H9 (cell line): Measurements from ENCODE around the gene IGSF11. TPM values are rescaled to one million over a fixed set of nuclear protein-coding genes. Genes with fewer than 3 reads are reported as not detected.

Source experiments
- DNase-seq: peaks from one replicate; pipeline ENCODE4 v3.0.0-alpha.2; 2017
- H2AFZ ChIP-seq: one replicate; pipeline ENCODE4 v1.6.1; 2013; ENCODE audit warnings: mild to moderate bottlenecking, low read length, control low read depth, moderate library complexity
- H2AK5ac ChIP-seq: 2 replicates; pipeline ENCODE4 v1.6.1; 2013; ENCODE audit warnings: low read length, control low read depth, mixed read lengths; ENCODE audit not compliant: insufficient read length
- H2BK120ac ChIP-seq: one replicate; pipeline ENCODE4 v1.6.1; 2013; ENCODE audit warnings: low read depth, mild to moderate bottlenecking, low read length, control low read depth, inconsistent platforms; ENCODE audit not compliant: poor library complexity, severe bottlenecking
- H2BK12ac ChIP-seq: 2 replicates; pipeline ENCODE4 v1.6.1; 2013; ENCODE audit warnings: low read length, control low read depth, mixed read lengths, low read depth; ENCODE audit not compliant: insufficient read length
- H2BK15ac ChIP-seq: 2 replicates; pipeline ENCODE4 v1.6.1; 2013; ENCODE audit warnings: low read depth, low read length, control low read depth
- H2BK20ac ChIP-seq: one replicate; pipeline ENCODE4 v1.6.1; 2013; ENCODE audit warnings: low read depth, mild to moderate bottlenecking, low read length, control low read depth, inconsistent platforms; ENCODE audit not compliant: poor library complexity, severe bottlenecking
- H2BK5ac ChIP-seq: 2 replicates; pipeline ENCODE4 v1.6.1; 2013; ENCODE audit warnings: low read length, control low read depth, mixed read lengths; ENCODE audit not compliant: insufficient read length
- H3K14ac ChIP-seq: 2 replicates; pipeline ENCODE4 v1.6.1; 2013; ENCODE audit warnings: low read length, control low read depth; ENCODE audit not compliant: insufficient read depth
- H3K18ac ChIP-seq: 2 replicates; pipeline ENCODE4 v1.6.1; 2013; ENCODE audit warnings: low read depth, mild to moderate bottlenecking, mixed read lengths, low read length, control low read depth; ENCODE audit not compliant: insufficient read length
- H3K23ac ChIP-seq: 2 replicates; pipeline ENCODE4 v1.6.1; 2013; ENCODE audit warnings: low read length, control low read depth, mixed read lengths, low read depth; ENCODE audit not compliant: insufficient read length
- H3K23me2 ChIP-seq: 2 replicates; pipeline ENCODE4 v1.6.1; 2013; ENCODE audit warnings: low read depth, mild to moderate bottlenecking, mixed read lengths, low read length, control low read depth; ENCODE audit not compliant: insufficient read length, poor library complexity, severe bottlenecking
- H3K27ac ChIP-seq: 2 replicates; pipeline ENCODE4 v1.5.1; 2013; ENCODE audit warnings: low read length, control low read depth, mixed read lengths, low read depth; ENCODE audit not compliant: insufficient read length
- H3K27me3 ChIP-seq: 2 replicates; pipeline ENCODE4 v1.6.1; 2013; ENCODE audit warnings: low read length, control low read depth, inconsistent platforms; ENCODE audit not compliant: insufficient read depth
- H3K4ac ChIP-seq: 2 replicates; pipeline ENCODE4 v1.6.1; 2013; ENCODE audit warnings: low read depth, mild to moderate bottlenecking, control low read depth, inconsistent platforms, low read length, moderate library complexity
- H3K4me1 ChIP-seq: 2 replicates; pipeline ENCODE4 v1.6.1; 2013; ENCODE audit warnings: low read length, control low read depth, inconsistent platforms; ENCODE audit not compliant: insufficient read depth
- H3K4me2 ChIP-seq: 2 replicates; pipeline ENCODE4 v1.6.1; 2013; ENCODE audit warnings: low read length, control low read depth, mixed read lengths; ENCODE audit not compliant: insufficient read length, insufficient read depth
- H3K56ac ChIP-seq: 2 replicates; pipeline ENCODE4 v1.6.1; 2013; ENCODE audit warnings: low read depth, mild to moderate bottlenecking, mixed read lengths, low read length, control low read depth; ENCODE audit not compliant: insufficient read length
- H3K79me1 ChIP-seq: 2 replicates; pipeline ENCODE4 v1.6.1; 2013; ENCODE audit warnings: low read depth, mild to moderate bottlenecking, moderate library complexity, low read length, control low read depth, inconsistent platforms; ENCODE audit not compliant: insufficient read depth, poor library complexity, severe bottlenecking
- H3K79me2 ChIP-seq: 2 replicates; pipeline ENCODE4 v1.6.1; 2013; ENCODE audit warnings: low read length, control low read depth, inconsistent platforms; ENCODE audit not compliant: insufficient read depth
- H3K9ac ChIP-seq: 2 replicates; pipeline ENCODE4 v1.6.1; 2013; ENCODE audit warnings: low read length, control low read depth, mixed read lengths; ENCODE audit not compliant: insufficient read length; ENCODE audit errors: extremely low read depth
- H3K9me3 ChIP-seq: one replicate; pipeline ENCODE4 v1.6.1; 2013; ENCODE audit warnings: low read depth, low read length, inconsistent platforms; ENCODE audit not compliant: control insufficient read depth
- H3T11ph ChIP-seq: one replicate; pipeline ENCODE4 v1.6.1; 2013; ENCODE audit warnings: mild to moderate bottlenecking, low read length, control low read depth, inconsistent platforms
- H4K20me1 ChIP-seq: one replicate; pipeline ENCODE4 v1.6.1; 2013; ENCODE audit not compliant: control insufficient read depth, insufficient read length, insufficient read depth
- H4K5ac ChIP-seq: 2 replicates; pipeline ENCODE4 v1.6.1; 2013; ENCODE audit warnings: low read depth, mild to moderate bottlenecking, mixed read lengths, low read length, control low read depth; ENCODE audit not compliant: insufficient read length
- H4K8ac ChIP-seq: replicated peaks from 2 replicates; pipeline ENCODE4 v1.6.1; 2013; ENCODE audit warnings: low read length, control low read depth, mixed read lengths, low read depth; ENCODE audit not compliant: insufficient read length
- H4K91ac ChIP-seq: 2 replicates; pipeline ENCODE4 v1.6.1; 2013; ENCODE audit warnings: low read depth, mild to moderate bottlenecking, moderate library complexity, mixed read lengths, low read length, control low read depth; ENCODE audit not compliant: insufficient read length
- H3K27ac Mint-ChIP-seq, 3 experiments: 2 replicates in 2 of 3; 3 replicates in 1 of 3; pipeline ENCODE4 v1.8.0; 2020 to 2021; ENCODE audit warnings: mixed read lengths in 3 of 3, mild to moderate bottlenecking in 1 of 3, moderate library complexity in 1 of 3
- H3K27me3 Mint-ChIP-seq: 2 replicates; pipeline ENCODE4 v1.8.0; 2021; ENCODE audit warnings: low read depth, mild to moderate bottlenecking, moderate library complexity, mixed read lengths
- H3K36me3 Mint-ChIP-seq, 3 experiments: 2 replicates in 2 of 3; 3 replicates in 1 of 3; pipeline ENCODE4 v1.8.0; 2020 to 2021; ENCODE audit warnings: low read depth in 3 of 3, mixed read lengths in 3 of 3; ENCODE audit not compliant: insufficient read depth in 1 of 3
- H3K4me1 Mint-ChIP-seq, 2 experiments: 2 replicates each; pipeline ENCODE4 v1.8.0; 2020; ENCODE audit warnings: mixed read lengths in 2 of 2
- H3K4me3 Mint-ChIP-seq, 2 experiments: 2 replicates in 1 of 2; 3 replicates in 1 of 2; pipeline ENCODE4 v1.8.0; 2020 to 2021; ENCODE audit warnings: mild to moderate bottlenecking in 2 of 2, mixed read lengths in 2 of 2, moderate library complexity in 1 of 2
- H3K9me3 Mint-ChIP-seq, 2 experiments: 2 replicates in 1 of 2; 3 replicates in 1 of 2; pipeline ENCODE4 v1.8.0; 2020; ENCODE audit warnings: mild to moderate bottlenecking in 2 of 2, mixed read lengths in 2 of 2, moderate library complexity in 1 of 2
- CTCF ChIP-seq: fragments of 200-600 bp; sonication (generic); conservative IDR thresholded peaks from 3 replicates; pipeline ENCODE4 v1.8.0; 2021; ENCODE audit warnings: antibody characterized with exemption, mild to moderate bottlenecking
- WGBS: extraction: QIAGEN DNeasy Blood & Tissue Kit; methylation state at CpG from one replicate; pipeline ENCODE4 v1.1.7; 2013; ENCODE audit warnings: missing lambda C conversion rate, low lambda C conversion rate, mixed read lengths; ENCODE audit not compliant: insufficient read length; ENCODE audit errors: extremely low coverage; 5-methylcytosine and 5-hydroxymethylcytosine counted together
- total RNA-seq: library from RNA; stranded (reverse); gene quantifications from 2 replicates; pipeline ENCODE4 v1.2.1, GENCODE V29; 2021

IGSF11 gene
- total RNA-seq, 1 experiment from 2014 or later = 1.6 TPM

- no peaks in the 10 kb centered on the region; the same call in 1 of the 2 replicates for H3K27me3 Mint-ChIP-seq
- no peak overlapping the region for H3K23ac ChIP-seq
These were observed 43.7 kb downstream of the IGSF11 start for GRCh38 chr3:118990823-118991560.

More at GRCh38 chr3:118990823-118991560, 43.7 kb downstream of the IGSF11 start:
- no peaks in the 10 kb centered on the region for H3K79me1 ChIP-seq
- no peak overlapping the region for H4K5ac ChIP-seq
- H2AFZ ChIP-seq = no peak overlapping the region
- H2AK5ac ChIP-seq = no peak overlapping the region
- Mint-ChIP-seq H3K4me3 (no peak overlapping the region), H3K9me3 (no peaks in the 10 kb centered on the region), H3K4me1 (peaks cover 52 to 57% of the 10 kb centered on the region in 2 experiments), H3K36me3 (no peaks in the 10 kb centered on the region), H3K27ac (peak overlapping the region in 1 of 3 experiments; percentile 23; a peak in 1 of 7 replicates)
- no peak for DNase-seq
- H2BK5ac ChIP-seq = no peak overlapping the region
- no peak overlapping the region for H2BK15ac ChIP-seq
- no peak overlapping the region for H2BK20ac ChIP-seq
- no peak overlapping the region for H4K8ac ChIP-seq
- H3K18ac ChIP-seq = no peak overlapping the region
- no peaks in the 10 kb centered on the region for H3K79me2 ChIP-seq
- no peaks in the 10 kb centered on the region for H3K27me3 ChIP-seq
- H3K56ac ChIP-seq = no peak overlapping the region
- no peak overlapping the region for H3K14ac ChIP-seq
- WGBS = no CpG with 5 or more reads among the region's 3 CpGs
- H3K4ac ChIP-seq = no peak overlapping the region
- H2BK12ac ChIP-seq = no peak overlapping the region
- H3K4me2 ChIP-seq = no peak overlapping the region
- H3K27ac ChIP-seq = no peak overlapping the region
- H3K9ac ChIP-seq = no peak overlapping the region
- H4K20me1 ChIP-seq = no peaks in the 10 kb centered on the region
- no peaks in the 10 kb centered on the region for H3K9me3 ChIP-seq
- H2BK120ac ChIP-seq = no peak overlapping the region
- no peak overlapping the region for H3T11ph ChIP-seq
- no peak overlapping the region for H4K91ac ChIP-seq
- no peak for TF ChIP-seq CTCF
- peaks cover 12% of the 10 kb centered on the region for H3K4me1 ChIP-seq
- no peaks in the 10 kb centered on the region for H3K23me2 ChIP-seq
